Measurements from ENCODE around the gene SLC26A6. TPM values are rescaled to one million over a fixed set of nuclear protein-coding genes. Genes with fewer than 3 reads are reported as not detected.

The SLC26A6 gene
- total RNA-seq, 1 experiment from 2014 or later, result 23.6 TPM

DNA sequence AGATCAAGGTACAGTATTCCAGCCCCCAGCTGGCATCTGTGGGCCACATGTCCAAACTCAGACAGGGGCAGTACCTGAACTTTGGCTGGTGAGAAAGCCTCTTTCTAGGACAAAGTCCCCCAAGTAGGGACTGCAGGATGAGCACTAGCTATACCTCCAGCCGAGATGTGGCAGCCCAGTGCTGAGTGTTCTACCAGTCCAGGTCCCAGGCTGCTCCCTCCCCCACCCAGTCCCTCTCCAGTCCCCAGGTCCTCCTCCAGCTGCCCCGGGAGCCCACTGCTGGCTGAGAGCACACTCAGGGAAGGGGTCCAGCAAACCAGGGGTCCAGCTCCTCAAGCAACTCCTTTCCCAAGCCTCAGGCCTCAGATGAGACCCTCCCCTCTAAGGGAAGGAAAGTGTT lies 1.5 kb downstream of the SLC26A6 start:
- no peak for DNase-seq (ENCODE audit: low read depth)

DNA sequence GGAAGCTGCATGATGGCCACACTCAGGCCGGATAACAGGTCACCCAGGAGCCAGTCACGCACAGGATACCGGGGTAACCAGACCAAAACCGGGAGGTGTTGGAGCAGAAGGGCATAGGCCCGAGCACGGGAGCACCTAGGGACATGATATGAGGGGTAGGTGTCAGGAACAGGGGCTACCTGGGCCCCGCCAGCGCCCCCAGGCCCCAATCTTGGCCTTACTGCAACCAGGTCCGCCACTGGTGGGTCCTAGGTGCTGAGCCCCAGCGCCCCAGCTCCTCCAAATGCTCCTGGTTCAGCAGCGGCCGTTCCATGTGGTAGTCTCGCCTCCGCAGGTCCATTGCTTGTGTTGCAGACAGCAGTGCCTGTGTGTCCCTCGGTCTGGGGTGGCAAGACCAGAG lies 2.0 kb downstream of the SLC26A6 start:
- DNase-seq (ENCODE audit: low read depth), result no peak

DNA sequence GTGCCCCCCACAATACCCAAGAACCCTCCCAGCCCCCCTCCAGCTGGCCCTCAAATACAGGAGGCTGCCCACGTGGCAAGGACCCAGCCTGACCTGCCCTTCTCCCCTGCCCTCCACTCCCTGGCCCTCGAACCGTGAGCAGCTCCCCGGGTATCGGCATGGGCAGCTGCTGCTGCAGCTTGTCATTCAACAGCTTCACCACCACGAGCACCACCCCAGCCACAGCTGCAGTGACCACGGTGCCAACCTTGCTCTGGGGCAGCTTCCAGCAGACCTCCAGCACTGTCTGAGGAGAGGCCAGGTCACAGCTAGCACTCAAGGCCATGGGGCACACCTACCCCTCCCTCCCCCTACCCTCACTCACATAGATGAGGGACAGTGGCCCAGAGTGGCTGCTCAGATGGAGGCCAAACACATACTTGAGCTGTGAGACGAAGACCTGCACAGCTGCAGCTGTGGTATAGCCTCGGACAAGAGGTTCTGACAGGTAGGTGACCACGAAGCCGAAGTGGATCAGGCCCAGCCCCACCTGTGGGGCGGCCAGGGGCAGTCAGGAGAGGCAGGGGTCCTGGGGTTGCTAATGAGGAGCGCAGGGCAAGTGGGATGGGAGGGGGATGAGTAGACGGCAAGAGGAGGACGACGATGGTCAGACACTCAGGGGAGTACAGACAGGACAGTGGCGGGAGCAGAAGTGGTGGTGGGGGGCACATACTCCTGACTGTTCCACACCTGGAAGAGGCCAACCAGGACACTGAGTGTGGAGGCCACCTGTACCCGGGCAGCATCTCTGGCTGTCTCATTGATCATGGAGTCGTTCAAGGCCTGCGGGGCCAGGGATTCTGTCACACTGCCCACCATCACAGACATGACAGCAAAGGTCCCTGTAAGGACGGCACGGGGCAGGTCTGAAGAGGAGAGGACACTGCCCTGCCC lies 3.5 kb downstream of the SLC26A6 start:
- DNase-seq (ENCODE audit: low read depth), result no peak

DNA sequence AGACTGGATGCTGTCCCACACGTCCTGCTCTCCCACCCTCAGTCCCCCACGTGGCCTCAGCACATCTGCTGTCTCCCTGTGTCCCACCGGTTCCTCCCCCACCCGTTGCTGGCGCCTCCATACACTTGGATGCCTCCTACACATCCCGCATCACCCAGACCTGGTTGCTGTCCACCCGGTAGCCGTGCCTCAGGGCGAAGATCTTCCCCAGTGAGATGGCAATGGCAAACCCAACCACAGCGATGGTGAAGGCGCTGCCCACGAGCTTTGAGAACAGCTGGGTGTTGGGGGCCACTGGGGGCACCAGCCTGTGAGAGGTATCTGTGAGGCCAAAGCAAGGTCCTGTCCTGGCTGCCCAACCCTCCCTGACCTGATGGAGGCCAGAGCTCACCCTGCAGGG lies 4.4 kb downstream of the SLC26A6 start:
- no peak for DNase-seq (ENCODE audit: low read depth)

DNA sequence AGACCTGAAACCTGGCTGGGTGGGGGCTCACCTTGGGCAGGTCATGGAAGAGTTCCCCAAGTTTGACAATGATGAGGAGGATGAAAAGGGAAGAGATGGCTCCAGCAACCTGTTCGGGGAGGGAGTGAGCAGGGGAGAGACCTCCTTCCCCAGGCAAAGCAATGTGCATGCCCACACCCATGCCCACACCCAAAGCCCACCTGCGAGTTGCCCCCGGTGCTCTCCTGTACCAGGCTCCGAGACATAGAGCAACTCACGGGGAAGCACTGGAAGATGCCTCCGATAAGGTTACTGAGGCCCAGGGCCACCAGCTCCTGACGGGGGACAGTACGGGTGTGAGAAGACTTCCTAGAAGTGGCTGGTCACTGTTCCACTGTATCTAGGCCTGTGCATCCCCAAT lies 4.9 kb downstream of the SLC26A6 start:
- DNase-seq (ENCODE audit: low read depth), result no peak

DNA sequence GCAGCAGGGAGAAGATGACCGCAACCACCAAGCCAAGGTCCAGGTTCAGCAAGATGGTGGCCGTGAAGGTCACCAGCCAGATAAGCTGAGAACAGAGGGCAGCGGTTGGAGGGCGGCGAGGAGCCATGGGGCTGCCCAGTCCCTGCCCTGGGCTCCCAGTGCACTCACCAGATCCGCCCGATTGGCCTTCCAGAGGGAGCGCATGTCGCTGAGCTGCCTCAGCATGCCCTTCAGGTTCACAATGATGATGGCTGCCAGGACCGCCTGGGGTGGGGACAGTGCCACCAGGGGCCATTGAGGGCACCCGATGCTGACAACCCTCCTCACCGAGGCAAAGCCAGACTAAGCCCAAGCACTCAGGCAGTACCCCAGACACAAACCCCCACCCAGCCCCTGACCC lies 5.4 kb downstream of the SLC26A6 start:
- DNase-seq (ENCODE audit: low read depth), result no peak

DNA sequence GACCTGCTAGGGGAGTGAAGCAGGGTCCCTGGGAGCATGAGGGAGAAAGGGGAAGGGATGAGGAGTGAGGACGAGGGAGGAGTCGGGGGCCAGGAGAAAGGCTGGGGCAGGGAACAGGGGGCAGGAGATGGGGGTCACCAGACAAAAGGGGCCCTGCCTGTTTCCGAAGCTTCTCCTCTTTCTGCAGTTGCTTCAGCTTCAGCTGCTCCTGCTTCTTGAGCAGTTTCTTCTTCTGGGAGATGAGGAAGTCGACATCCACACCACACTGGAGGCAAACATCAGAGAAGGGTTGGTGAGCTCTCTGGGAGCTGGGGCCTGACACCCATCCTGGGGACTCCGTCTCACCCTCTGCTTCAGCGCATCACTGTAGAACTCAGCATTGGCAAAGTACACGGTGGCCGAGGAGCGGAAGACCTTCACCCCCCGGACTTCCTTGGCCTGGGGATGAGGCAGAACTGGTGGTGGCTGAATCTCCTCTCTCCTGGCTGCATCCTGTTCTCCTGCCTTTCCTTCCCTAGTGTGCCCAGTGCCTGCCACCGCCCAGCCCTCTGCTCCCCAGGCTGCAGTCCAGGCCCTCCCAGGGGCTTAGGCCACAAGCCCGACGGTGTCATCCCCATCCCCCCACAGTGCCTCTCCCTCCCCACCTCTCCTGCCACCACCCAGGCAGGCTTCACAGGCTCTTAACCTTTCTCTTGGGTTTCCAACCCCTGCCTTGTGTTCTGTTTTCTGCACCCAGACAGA lies 6.8 kb downstream of the SLC26A6 start:
- DNase-seq (ENCODE audit: low read depth), result no peak

DNA sequence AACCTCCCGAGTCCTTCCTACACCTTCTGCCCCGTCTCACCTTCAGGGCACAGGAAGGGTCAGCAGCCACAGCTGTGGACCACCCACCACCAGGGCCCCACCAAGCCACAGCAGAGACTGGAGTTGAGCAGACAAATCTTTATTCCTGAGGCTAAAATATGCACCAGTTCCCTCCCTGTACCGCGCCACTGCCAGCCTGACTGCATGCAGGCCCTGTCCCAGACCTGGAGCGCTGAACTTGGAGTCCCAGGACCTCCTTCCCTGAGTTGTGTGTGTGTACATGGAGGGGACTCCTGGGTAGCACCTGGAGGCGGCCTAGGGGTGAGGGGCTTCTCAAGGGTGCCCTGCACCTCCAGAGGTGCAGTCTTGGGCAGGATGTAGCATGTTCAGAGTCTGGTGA lies 9.7 kb downstream of the SLC26A6 start:
- DNase-seq (ENCODE audit: low read depth), result no peak

DNA sequence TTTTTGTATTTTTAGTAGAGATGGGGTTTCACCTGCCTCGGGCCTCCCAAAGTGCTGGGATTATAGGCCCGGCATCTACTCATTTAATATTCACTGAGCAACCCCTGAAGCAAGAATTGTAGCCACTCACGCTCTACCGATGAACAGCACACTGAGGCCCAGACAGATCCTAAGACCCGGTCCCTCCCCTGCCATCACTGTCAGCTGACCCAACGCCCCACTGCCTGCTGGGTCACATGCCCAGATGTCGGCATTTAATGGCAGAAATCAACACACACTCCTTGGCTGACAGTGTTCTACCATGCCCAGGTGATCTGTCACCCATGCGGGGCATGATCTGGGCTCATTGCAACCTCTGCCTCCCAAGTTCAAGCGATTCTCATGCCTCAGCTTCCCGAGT lies 10.5 kb downstream of the SLC26A6 start:
- DNase-seq (ENCODE audit: low read depth), result no peak

DNA sequence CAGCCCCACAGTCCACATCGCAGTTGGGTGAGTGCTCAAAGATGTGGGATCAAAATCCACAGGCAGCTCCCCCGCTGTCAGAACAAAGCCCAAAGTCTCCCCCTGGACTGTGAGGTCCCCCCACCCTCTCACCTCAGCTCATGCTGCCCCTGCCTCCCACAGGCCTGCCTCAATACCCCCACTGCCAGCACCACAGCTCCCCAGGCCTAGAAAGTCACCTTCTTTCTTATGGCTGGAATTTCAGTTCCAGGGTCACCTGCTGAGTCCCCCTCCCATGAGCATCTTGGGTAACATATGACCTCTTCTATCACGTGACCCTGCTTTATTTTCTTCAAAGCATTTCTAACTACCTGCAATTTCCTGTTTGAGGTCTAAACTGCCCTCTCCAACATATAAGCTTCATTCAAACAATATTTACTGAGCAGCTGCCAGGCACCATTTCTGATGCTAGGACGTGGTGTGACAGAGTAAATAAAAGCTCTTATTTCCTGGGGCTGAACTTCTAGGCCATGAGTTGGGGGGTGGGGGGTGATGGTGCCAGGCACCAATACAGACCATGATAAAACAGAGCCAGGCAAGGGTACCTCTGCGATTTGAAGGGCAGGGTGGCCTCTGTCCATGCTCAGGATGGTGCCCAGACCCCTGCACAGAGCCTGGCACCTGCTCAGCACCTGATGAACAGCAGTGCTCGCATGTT lies 11.3 kb downstream of the SLC26A6 start:
- DNase-seq (ENCODE audit: low read depth), result no peak

DNA sequence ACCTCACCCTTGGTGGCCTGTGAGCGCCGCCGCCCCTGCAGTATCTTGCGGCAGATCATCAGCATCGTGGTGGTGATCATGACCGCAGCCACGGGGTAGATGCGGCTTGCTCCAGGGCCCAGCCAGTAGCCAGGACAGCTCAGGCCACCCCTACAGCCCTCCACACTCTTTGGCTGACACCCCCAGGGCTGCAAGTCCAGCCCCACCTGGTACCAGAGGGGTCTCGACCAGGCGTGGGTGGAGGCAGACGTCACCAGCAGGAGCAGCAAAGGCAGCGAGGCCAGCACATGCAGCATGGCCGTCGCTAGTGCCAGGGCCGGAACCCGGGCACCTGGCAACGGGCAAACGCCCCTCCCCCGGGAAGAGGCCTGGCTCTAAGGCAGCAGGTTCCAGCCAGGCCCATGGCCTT lies 13.8 kb downstream of the SLC26A6 start, which contains the start of gene TMEM89:
Gene TMEM89 (minus strand): TSS at position 309 of the 409 bp plus-strand sequence. CDS start 13 bp downstream, at position 296.
- DNase-seq (ENCODE audit: low read depth), result no peak

DNA sequence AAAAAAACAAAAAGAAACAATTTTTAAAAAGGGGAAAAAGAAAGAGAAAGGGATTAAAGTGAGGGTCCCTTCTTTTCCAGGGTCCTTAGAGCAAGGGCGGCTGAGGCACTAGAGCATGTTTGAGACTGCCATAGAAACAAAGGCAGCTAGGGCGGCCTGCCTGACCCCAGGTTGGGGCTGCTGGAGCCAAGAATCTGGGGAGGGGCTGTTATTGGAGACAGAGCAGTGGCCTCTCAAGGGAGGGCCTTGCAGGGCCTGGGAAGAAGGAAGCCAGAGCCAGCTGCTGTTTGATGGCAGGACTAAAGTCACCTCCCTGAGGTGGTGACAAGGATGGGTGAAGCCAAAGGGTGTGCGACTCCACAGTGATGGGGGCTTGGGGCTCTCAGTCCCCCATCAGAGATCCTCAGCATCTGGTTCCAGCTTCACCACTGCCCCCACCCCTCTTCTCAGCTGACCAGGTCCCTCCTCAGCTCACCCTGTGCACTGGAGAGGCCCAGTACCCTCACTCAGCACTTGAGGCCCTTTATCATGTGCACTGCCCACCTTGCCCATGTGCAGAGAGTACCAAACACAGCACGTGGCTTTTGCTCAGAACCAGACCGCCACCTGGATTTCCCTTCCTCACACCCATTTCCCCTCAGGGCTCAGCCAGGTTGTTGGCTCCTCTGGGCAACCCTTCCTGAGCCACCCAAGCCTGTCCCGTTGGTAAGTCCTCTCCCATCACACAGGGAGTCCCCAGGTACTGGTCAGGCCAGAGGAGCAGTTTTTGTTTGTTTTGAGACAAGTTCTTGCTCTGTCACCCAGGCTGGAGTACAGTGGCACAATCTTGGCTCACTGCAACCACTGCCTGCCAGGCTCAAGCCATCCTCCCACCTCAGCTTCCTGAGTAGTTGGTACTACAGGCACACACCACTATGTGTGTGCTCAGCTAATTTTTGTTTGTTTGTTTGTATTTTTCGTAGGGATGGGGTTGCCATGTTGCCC lies 15.4 kb downstream of the SLC26A6 start:
- no peak for DNase-seq (ENCODE audit: low read depth)

DNA sequence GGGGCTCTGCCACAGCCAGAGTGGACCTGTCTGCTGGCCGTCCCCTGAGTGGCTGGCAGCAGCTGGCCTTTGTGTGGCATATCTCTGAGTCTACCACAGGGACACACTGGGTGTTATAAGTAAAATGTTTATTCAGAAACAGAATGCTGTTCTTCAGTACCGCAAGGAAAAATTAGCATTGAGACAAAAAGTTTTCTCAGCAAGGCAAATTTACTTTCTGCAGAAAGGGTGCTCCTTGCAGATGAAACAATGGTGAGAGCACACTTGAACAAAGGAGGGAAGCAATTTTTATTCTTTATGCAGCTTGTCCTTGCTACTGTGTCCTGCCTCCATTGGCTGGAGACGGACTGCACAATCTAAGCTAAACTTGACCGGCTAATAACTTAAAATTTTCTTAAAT lies 17.7 kb downstream of the SLC26A6 start:
- no peak for DNase-seq (ENCODE audit: low read depth)

DNA sequence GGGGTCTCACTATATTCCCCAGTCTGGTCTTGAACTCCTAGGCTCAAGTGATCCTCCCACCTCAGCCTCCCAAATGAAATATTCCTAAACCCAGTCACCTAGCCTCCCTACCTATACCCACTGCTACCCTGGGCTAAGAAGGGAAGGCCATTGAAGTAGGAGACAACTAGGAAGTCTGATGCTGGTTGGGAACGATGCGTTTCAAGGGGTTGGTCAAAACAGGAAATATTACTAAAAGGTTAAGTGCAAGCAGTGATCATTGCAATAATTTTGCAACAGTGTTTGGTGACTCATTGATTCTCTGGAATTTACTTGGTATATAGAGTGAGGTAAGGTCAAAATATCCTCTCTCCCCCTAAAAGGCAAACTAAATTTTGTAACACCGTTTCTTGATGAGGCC lies 21.2 kb downstream of the SLC26A6 start:
- peak; percentile 77 for DNase-seq (ENCODE audit: low read depth)

DNA sequence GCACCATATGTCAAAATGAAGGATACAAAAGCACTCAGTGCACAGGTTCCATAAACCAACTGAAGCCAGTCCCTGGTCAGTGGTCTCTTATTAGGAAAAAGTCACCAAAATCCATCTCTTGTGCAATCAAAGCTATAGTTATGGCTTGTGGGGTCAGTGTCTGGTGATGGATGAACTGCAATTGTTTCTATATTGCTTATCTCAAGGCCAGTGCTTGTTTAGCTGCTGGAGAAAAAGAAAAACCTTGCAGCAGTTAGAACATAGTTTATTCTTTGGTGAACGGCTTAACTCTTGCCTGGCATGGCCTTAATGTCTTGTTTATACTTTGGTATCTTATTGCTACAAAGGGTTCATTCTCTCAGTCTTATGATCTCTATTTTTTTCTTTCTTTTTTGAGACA lies 23.0 kb downstream of the SLC26A6 start:
- DNase-seq (ENCODE audit: low read depth), result no peak

DNA sequence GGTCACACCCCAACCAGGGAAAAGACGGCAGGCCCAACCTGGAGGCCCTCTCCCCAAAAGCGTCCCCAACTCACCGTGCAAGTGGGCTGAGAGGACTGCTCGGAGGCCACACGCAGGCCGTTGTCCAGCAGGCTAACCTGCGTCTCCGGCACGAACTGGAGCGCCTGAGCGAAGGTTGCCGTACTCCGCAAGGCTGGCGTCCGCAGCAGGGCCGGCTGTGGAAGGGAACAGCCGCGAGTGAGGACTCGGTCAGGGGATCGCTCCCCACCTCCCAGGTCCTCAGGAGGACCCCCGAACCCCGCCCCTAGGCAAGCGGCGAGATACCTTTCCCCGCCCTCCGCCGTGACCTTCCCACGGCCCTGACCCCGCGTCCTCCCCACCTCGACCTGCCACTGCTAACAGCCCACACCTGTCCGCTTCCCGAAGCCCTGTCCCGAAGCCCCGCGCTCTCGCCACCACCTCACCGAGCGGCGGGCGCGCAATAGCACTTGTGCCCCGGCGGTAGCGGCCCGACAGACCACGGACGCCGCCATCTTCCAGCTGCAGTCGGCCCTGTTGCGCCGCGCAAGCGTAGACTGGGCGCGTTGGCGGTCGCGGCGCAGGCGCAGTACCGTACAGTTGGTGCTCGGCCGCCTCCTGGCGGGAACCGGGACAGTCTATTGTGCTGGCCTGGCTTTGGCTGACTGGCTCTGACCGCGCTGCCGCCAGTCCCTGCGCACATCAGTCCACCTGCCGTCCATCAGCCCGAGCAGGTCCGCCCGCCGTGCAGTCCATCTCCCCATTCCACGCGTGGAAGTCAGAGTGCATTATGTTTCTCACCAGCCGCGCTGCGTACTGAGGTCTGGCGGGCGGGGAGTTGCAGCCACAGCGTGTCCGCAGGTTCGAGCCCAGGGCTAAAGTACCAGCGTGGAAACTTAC lies 25.9 kb downstream of the SLC26A6 start, which contains the start of gene UQCRC1:
Gene UQCRC1 (minus strand): TSS at position 559 of the 918 bp plus-strand sequence. CDS start 26 bp downstream, at position 533.
- DNase-seq (ENCODE audit: low read depth), result peak; percentile 90

DNA sequence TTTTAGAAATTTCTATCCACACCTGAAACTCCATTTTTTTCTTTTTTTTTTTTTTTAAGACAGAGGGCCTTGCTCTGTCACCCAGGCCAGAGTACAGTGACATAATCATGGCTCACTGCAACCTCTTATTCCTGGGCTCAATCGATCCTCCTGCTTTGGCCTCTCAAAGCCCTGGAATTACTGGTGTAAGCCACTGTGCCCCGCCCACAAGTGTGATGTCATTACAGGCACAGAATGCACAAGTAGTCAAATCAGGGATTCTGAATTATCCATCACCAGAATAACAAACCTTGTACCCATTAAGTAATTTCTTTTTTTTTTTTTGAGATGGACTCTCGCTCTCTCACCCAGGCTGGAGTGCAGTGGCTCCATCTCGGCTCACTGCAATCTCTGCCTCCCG lies 27.7 kb downstream of the SLC26A6 start:
- no peak for DNase-seq (ENCODE audit: low read depth)

DNA sequence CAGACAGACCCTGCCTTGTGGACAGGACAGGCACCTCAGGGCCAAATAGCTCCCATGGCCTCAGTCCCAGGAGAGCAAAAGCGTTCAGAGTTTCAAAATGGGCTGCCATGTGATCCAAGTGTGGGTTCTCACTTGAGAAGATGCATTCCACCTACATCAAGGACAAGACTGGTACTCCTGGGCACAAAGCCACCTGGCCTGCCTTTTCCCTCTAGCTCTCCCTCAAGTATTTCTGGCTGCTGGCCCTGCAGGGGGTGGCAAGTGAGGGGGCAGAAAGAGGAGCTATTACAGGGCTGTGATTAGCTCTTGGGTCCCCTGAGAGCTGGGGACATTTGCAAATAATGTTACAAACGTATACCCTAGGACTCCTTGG lies 33.7 kb downstream of the SLC26A6 start:
- DNase-seq (ENCODE audit: low read depth), result no peak
